Muscle of leg (tissue), 11 donors: ENCODE results near the gene NPR3. TPM values are rescaled to one million over a fixed set of nuclear protein-coding genes. Genes with fewer than 3 reads are reported as not detected.

ENCODE experiments used
- DNase-seq: peaks from one replicate; pipeline ENCODE4 v3.0.0; 2013
- H3K27ac ChIP-seq: one replicate; pipeline ENCODE4 v1.5.1; 2013; ENCODE audit warnings: mild to moderate bottlenecking, low read length, control low read depth
- H3K27me3 ChIP-seq: one replicate; pipeline ENCODE4 v1.6.1; 2013; ENCODE audit warnings: low read length; ENCODE audit not compliant: control insufficient read depth, insufficient read depth
- H3K36me3 ChIP-seq: one replicate; pipeline ENCODE4 v1.6.1; 2013; ENCODE audit warnings: low read length; ENCODE audit not compliant: control insufficient read depth, insufficient read depth
- H3K4me1 ChIP-seq: one replicate; pipeline ENCODE4 v1.6.1; 2013; ENCODE audit warnings: low read length; ENCODE audit not compliant: control insufficient read depth, insufficient read depth
- H3K4me3 ChIP-seq: one replicate; pipeline ENCODE4 v1.5.1; 2013; ENCODE audit warnings: low read length, control low read depth
- H3K9me3 ChIP-seq: replicated peaks from 2 replicates; pipeline ENCODE4 v1.6.1; 2013; ENCODE audit warnings: low read depth, low read length; ENCODE audit not compliant: control insufficient read depth
- WGBS: methylation state at CpG from one replicate; pipeline ENCODE4 v1.1.5; 2013; ENCODE audit warnings: missing lambda C conversion rate; ENCODE audit not compliant: insufficient coverage; 5-methylcytosine and 5-hydroxymethylcytosine counted together
- polyA plus RNA-seq, 8 donors: library from polyadenylated mRNA; unstranded; fragments of 120-200 nt; gene quantifications; one replicate each; pipeline versions ENCODE4 v1.2.1 to v1.2.3, GENCODE V29; 2013; ENCODE audit warnings: inconsistent platforms in 1 of 8, low replicate concordance in 1 of 8; ENCODE audit not compliant: insufficient read length in 8 of 8, insufficient read depth in 1 of 8
- total RNA-seq: library from RNA; stranded (reverse); fragments of 120-200 nt; gene quantifications from one replicate; pipeline ENCODE4 v1.2.4, GENCODE V29; 2013

The NPR3 gene
- total and polyA plus RNA-seq, 9 donors = 11.8 to 21.1 (median 15.3) TPM

DNA sequence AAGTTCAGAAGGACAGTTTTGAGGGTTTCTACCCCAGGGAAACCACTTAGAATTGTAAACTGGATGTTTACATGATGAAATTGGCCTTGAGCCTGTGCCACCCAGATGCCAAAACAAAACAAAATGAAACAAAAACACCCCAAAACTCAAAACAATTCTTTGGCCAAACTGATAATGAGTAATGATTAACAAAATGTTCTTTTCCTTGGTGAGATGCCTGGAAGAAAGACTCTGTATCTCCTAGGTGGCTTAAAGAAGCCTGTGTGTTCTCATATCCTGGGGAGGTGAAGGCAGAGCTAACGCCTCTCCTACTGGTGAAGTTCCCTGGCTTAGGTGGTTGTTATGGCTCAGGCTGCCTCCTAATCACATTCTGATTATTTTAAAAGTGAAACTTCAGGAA lies 120.5 kb downstream of the NPR3 start:
- no peak for DNase-seq
- no peak overlapping the region for H3K4me3 ChIP-seq
- H3K36me3 ChIP-seq = no peaks in the 10 kb centered on the region
- H3K9me3 ChIP-seq = no peaks in the 10 kb centered on the region
- no peaks in the 10 kb centered on the region for H3K27me3 ChIP-seq
- H3K4me1 ChIP-seq = no peaks in the 10 kb centered on the region
- no CpG with 5 or more reads among the region's 1 CpG for WGBS
- no peak overlapping the region for H3K27ac ChIP-seq

DNA sequence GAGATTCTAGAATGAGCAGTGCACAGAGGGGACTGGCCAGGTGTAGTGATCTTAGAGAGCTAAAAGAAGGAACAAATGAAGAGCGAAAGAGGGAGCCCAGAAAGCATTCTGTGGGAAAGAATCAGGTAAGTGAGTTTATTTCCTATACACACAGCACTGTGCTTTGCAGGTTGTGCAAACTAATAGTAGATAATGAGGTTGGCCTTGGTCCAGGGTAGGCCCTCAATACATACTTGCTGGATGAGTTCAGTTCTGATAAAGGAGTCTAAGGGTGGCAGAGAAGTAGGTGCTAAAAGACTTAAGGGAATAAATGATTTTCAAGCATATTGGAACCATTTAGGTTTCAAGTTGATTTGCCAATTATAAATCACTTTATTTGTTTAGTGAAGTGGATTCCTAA lies 122.0 kb downstream of the NPR3 start:
- Histone ChIP-seq H3K27me3 (no peaks in the 10 kb centered on the region), H3K9me3 (no peaks in the 10 kb centered on the region), H3K4me1 (no peaks in the 10 kb centered on the region), H3K27ac (no peak overlapping the region), H3K36me3 (no peaks in the 10 kb centered on the region), H3K4me3 (no peak overlapping the region)
- no CpG with 5 or more reads among the region's 1 CpG for WGBS
- DNase-seq = no peak

DNA sequence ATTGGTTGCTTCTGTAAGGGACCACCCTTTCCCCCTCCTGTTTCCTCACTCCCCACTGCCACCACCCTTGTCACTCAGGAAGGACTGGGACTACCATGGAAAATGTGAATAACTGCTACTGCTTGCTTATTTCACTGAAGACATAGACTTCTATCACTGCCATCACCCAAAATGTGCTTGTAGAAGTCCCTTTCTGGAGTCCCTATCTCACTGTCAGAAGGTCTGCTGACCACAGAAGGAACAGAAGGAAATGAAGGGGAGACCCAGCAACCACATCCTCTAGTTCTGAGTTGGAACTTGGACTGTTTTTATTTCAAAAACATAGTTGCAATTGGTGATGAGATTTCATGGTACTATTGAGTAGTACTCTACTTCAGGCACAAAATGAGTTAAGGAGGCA lies 122.5 kb downstream of the NPR3 start:
- Histone ChIP-seq H3K4me3 (no peak overlapping the region), H3K27ac (no peak overlapping the region), H3K9me3 (no peaks in the 10 kb centered on the region), H3K4me1 (no peaks in the 10 kb centered on the region), H3K27me3 (no peaks in the 10 kb centered on the region), H3K36me3 (no peaks in the 10 kb centered on the region)
- DNase-seq = no peak

DNA sequence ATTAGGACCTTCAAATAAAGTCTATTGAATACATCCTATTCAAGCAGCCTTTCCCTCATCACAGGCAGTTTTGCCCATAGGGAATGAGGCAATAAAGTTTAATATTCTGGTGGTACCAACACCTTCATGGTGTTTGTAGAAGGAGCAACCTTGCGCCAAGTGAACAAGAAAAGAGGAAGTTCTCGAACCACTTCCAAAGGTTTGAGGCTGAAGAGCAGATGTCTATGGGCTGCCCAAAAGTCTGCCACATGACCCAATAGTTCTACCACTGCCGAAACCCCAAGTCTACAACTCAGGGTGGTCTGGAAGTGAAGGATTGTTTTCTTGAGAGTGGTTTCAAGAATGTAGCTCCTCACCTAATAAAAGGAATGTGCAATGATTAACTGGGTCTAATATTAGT lies 123.1 kb downstream of the NPR3 start:
- H3K27ac ChIP-seq = no peak overlapping the region
- DNase-seq = no peak
- no peak overlapping the region for H3K4me3 ChIP-seq
- no peaks in the 10 kb centered on the region for H3K9me3 ChIP-seq
- no peaks in the 10 kb centered on the region for H3K36me3 ChIP-seq
- no CpG with 5 or more reads among the region's 3 CpGs for WGBS
- no peaks in the 10 kb centered on the region for H3K4me1 ChIP-seq
- no peaks in the 10 kb centered on the region for H3K27me3 ChIP-seq

DNA sequence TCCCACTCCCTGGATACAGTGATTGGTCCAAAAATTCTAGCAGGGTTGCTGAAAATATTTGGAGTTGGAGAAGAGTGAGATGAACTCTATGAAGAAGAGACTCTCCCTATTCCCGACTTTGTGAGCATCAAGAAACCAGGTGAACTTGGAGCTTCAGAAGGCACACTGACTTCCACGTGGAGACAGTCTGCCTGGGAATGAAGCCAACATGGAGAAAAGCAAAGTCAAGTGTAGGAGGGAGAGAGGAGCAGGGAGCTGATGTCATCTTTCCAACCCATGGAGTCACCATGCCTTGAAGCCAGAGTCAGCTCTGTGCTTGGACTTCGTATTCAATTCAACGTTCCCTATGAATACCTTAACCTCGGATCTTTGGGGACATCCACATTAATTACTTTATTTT lies 125.1 kb downstream of the NPR3 start:
- 100% methylated on average over 1 of the region's 5 CpGs for WGBS
- no peaks in the 10 kb centered on the region for H3K9me3 ChIP-seq
- peak; percentile 15 for DNase-seq
- no peaks in the 10 kb centered on the region for H3K36me3 ChIP-seq
- H3K4me3 ChIP-seq = no peak overlapping the region
- H3K27ac ChIP-seq = no peak overlapping the region
- H3K4me1 ChIP-seq = no peaks in the 10 kb centered on the region
- H3K27me3 ChIP-seq = no peaks in the 10 kb centered on the region

DNA sequence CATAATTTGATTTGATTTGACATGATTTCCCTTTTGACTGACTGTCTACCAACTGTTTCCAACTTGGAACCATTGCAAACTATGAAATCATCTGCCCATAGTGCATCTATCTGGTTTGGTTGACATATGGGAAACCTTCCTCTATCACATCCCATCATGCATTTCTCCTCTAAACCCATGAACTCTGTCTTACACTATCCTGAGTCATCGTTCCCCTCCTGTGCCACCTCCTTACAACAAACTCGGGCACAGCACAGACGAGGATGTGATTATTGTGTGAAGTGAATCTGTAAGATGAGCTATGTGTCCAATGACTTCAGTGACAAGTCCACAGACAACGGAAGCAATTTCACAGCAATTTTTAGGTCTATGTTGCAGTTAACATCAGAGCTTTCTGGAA lies 126.1 kb downstream of the NPR3 start:
- H3K4me1 ChIP-seq = no peaks in the 10 kb centered on the region
- no peaks in the 10 kb centered on the region for H3K27me3 ChIP-seq
- H3K27ac ChIP-seq = no peak overlapping the region
- no peaks in the 10 kb centered on the region for H3K36me3 ChIP-seq
- no CpG with 5 or more reads among the region's 4 CpGs for WGBS
- no peak for DNase-seq
- H3K9me3 ChIP-seq = no peaks in the 10 kb centered on the region
- H3K4me3 ChIP-seq = no peak overlapping the region

DNA sequence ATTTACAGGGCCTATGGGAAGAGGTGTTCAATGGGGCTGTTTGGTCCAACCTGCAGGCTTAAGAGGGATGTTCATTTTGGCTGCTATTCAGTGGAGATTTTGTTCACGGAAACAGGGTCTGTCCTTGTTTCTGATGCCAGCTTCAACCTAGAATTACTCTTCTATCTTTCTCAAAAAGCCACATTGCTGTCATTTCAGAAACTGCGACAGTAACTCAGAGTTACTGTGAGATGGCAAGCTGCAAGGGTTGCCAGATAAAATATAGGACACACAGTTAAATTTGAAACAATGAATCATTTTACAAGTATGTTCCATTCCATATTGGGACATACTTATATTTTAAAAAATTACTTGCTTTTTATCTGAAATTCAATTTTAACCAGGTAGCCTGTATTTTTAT lies 128.0 kb downstream of the NPR3 start:
- H3K27ac ChIP-seq = no peak overlapping the region
- WGBS = 100% methylated on average over 1 of the region's 2 CpGs
- DNase-seq = no peak
- H3K9me3 ChIP-seq = no peaks in the 10 kb centered on the region
- no peaks in the 10 kb centered on the region for H3K27me3 ChIP-seq
- H3K36me3 ChIP-seq = no peaks in the 10 kb centered on the region
- no peaks in the 10 kb centered on the region for H3K4me1 ChIP-seq
- H3K4me3 ChIP-seq = no peak overlapping the region

DNA sequence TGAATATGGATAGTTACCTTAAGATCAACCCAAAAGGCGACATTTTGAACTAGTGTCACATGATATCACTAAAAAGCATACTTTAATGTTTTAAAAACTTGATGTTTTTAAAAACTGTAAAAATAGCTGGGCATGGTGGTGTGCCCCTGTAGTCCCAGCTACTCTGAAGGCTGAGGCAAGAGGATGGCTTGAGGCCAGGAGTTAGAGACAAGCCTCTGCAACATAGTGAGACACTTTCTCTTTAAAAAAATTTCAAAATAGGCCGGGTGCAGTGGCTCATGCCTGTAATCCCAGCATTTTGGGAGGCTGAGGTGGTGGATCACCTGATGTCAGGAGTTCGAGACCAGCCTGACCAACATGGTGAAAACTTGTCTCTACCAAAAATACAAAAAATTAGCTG lies 129.5 kb downstream of the NPR3 start:
- H3K4me1 ChIP-seq = no peaks in the 10 kb centered on the region
- H3K36me3 ChIP-seq = no peaks in the 10 kb centered on the region
- H3K27me3 ChIP-seq = no peaks in the 10 kb centered on the region
- WGBS = no CpG with 5 or more reads among the region's 3 CpGs
- no peak overlapping the region for H3K27ac ChIP-seq
- DNase-seq = no peak
- H3K4me3 ChIP-seq = no peak overlapping the region
- H3K9me3 ChIP-seq = no peaks in the 10 kb centered on the region

Other genes starting within 250 kb of the NPR3 start
- 296 TPM for gene SUB1, start 125.8 kb upstream of the NPR3 start, total RNA-seq
- 100 to 1,000 TPM; 238 to 318 (median 267) TPM for gene SUB1, start 125.8 kb upstream of the NPR3 start, polyA plus RNA-seq